GM12878 (cell line): ENCODE measurements around the gene RAC2. TPM values are rescaled to one million over a fixed set of nuclear protein-coding genes. Genes with fewer than 3 reads are reported as not detected.

Experiments used
- ATAC-seq: fragments of 200-7000 bp; cut with Tn5 transposase; 3 replicates; pipeline ENCODE4 v1.9.1; 2020; ENCODE audit warnings: mild to moderate bottlenecking, moderate library complexity
- BruUV-seq: library from RNA; stranded (reverse); fragments of 400-500 nt; replicated peaks from 2 replicates; lab custom pipeline; 2021; lab: Mats Ljungman, UMichigan
- CTCF ChIA-PET: fragments of 300-600 bp; sonication (Branson Sonifier 250); formaldehyde crosslinking; extraction: SDS; loops from one replicate; lab custom pipeline; 2021; ENCODE audit warnings: inconsistent platforms; lab: Yijun Ruan, JAX
- POLR2A ChIA-PET: fragments of 350-600 bp; formaldehyde crosslinking; extraction: SDS; loops from one replicate; lab custom pipeline; 2021; ENCODE audit warnings: inconsistent platforms; lab: Charles Lee
- RAD21 ChIA-PET: fragments of 300-600 bp; sonication (Branson Sonifier 250); formaldehyde crosslinking; loops from one replicate; lab custom pipeline; 2023; ENCODE audit warnings: antibody characterized with exemption; ENCODE audit not compliant: unreplicated experiment; lab: Charles Lee
- SMC1A ChIA-PET: fragments of 300-600 bp; sonication (Branson Sonifier 250); formaldehyde crosslinking; loops from one replicate; lab custom pipeline; 2023; ENCODE audit not compliant: unreplicated experiment, uncharacterized antibody; lab: Charles Lee
- DNase-seq: peaks from one replicate; pipeline ENCODE4 v3.0.0-alpha.2; 2011; ENCODE audit warnings: low read depth, low spot score
- FAIRE-seq: peaks from 3 replicates; lab custom pipeline; 2011; peaks lifted over from hg19 to GRCh38; lab: Jason Lieb, UNC
- H2AFZ ChIP-seq: 2 replicates; pipeline ENCODE4 v1.6.0; 2011; ENCODE audit warnings: low read depth, low read length, control low read depth; ENCODE audit not compliant: control insufficient read depth
- H3K27ac ChIP-seq: 2 replicates; pipeline ENCODE4 v1.5.1; 2011; ENCODE audit warnings: control low read depth; ENCODE audit not compliant: control insufficient read depth, insufficient read depth
- H3K27me3 ChIP-seq, 2 experiments: replicated peaks in 1 of 2; 2 replicates each; pipeline versions ENCODE4 v1.6.0 to v1.6.1; 2011; ENCODE audit warnings: low read length in 1 of 2; ENCODE audit not compliant: control insufficient read depth in 2 of 2, insufficient read depth in 2 of 2
- H3K36me3 ChIP-seq, 2 experiments: 2 replicates each; pipeline ENCODE4 v1.5.1; 2011; ENCODE audit warnings: low read length in 1 of 2; ENCODE audit not compliant: control insufficient read depth in 2 of 2, insufficient read depth in 2 of 2
- H3K4me1 ChIP-seq: 2 replicates; pipeline ENCODE4 v1.6.1; 2011; ENCODE audit warnings: mild to moderate bottlenecking, low read length, moderate library complexity, mixed read lengths; ENCODE audit not compliant: control insufficient read depth, insufficient read depth
- H3K4me2 ChIP-seq: 2 replicates; pipeline ENCODE4 v1.6.0; 2011; ENCODE audit warnings: control low read depth; ENCODE audit not compliant: control insufficient read depth, insufficient read depth
- H3K4me3 ChIP-seq: fragments of 200-600 bp; sonication (generic); 2 replicates; pipeline ENCODE4 v1.5.1; 2016
- H3K79me2 ChIP-seq: 2 replicates; pipeline ENCODE4 v1.6.0; 2011; ENCODE audit warnings: low read length; ENCODE audit not compliant: control insufficient read depth, insufficient read depth
- H3K9ac ChIP-seq: 2 replicates; pipeline ENCODE4 v1.8.0; 2011; ENCODE audit warnings: low read length, control low read depth, mixed read lengths; ENCODE audit not compliant: control insufficient read depth, insufficient read depth
- H3K9me3 ChIP-seq: replicated peaks from 3 replicates; pipeline ENCODE4 v1.5.1; 2011; ENCODE audit warnings: mild to moderate bottlenecking, low read length; ENCODE audit not compliant: control insufficient read depth, insufficient read depth
- H4K20me1 ChIP-seq: 2 replicates; pipeline ENCODE4 v1.6.0; 2011; ENCODE audit not compliant: control insufficient read depth, insufficient read depth
- DPF2 ChIP-seq: fragments of 450-650 bp; IDR thresholded peaks from 2 replicates; pipeline ENCODE4 v1.6.1; 2017; ENCODE audit warnings: mild to moderate bottlenecking
- E4F1 ChIP-seq: fragments of 450-650 bp; IDR thresholded peaks from 2 replicates; pipeline ENCODE4 v1.6.1; 2018; ENCODE audit warnings: borderline replicate concordance, mild to moderate bottlenecking; ENCODE audit not compliant: partially characterized antibody
- IRF4 ChIP-seq: IDR thresholded peaks from 2 replicates; pipeline ENCODE4 v1.6.1; 2011; ENCODE audit warnings: low read depth, low read length
- KDM1A ChIP-seq: fragments of 200-600 bp; sonication (generic); IDR thresholded peaks from 2 replicates; pipeline ENCODE4 v1.6.1; 2016; ENCODE audit warnings: borderline replicate concordance
- MLLT1 ChIP-seq: fragments of 450-650 bp; IDR thresholded peaks from 2 replicates; pipeline ENCODE4 v1.6.1; 2016; ENCODE audit warnings: mild to moderate bottlenecking
- NR2C1 ChIP-seq: fragments of 450-650 bp; IDR thresholded peaks from 2 replicates; pipeline ENCODE4 v1.6.1; 2017; ENCODE audit warnings: antibody characterized with exemption, mild to moderate bottlenecking, moderate library complexity
- RAD21 ChIP-seq: IDR thresholded peaks from 2 replicates; pipeline ENCODE4 v1.6.1; 2011; ENCODE audit warnings: mild to moderate bottlenecking, low read depth, low read length, moderate library complexity; ENCODE audit not compliant: insufficient read depth
- REST ChIP-seq: IDR thresholded peaks from 2 replicates; pipeline ENCODE4 v1.6.1; 2012; ENCODE audit warnings: mild to moderate bottlenecking, low read depth, low read length
- RUNX3 ChIP-seq: IDR thresholded peaks from 2 replicates; pipeline ENCODE4 v1.6.1; 2012; ENCODE audit warnings: low read length, inconsistent platforms
- STAT1 ChIP-seq: fragments of 450-650 bp; conservative IDR thresholded peaks from 2 replicates; pipeline ENCODE4 v1.6.1; 2014; ENCODE audit warnings: antibody characterized with exemption, mild to moderate bottlenecking
- ZBTB4 ChIP-seq: fragments of 450-650 bp; formaldehyde crosslinking; IDR thresholded peaks from 2 replicates; pipeline ENCODE4 v1.4.0; 2022; ENCODE audit warnings: mild to moderate bottlenecking, moderate library complexity
- whole genome bisulfite sequencing: methylation state at CpG from one replicate; pipeline ENCODE4 v1.1.6; 2016; ENCODE audit warnings: low lambda C conversion rate; ENCODE audit not compliant: insufficient replicate concordance, insufficient coverage; ENCODE audit errors: missing lambda C conversion rate; 5-methylcytosine and 5-hydroxymethylcytosine counted together
- in situ Hi-C: fragments of 300-500 bp; cut with MboI; formaldehyde crosslinking; loops from 9 replicates; pipeline ENCODE4 v1.14.3; 2018; ENCODE audit warnings: mixed read lengths
- intact Hi-C: fragments of 100-400 bp; cut with micrococcal nuclease; formaldehyde crosslinking; loops from one replicate; pipeline ENCODE4 v1.14.2; 2022; ENCODE audit not compliant: unreplicated experiment
- polyA plus RNA-seq, 11 experiments: library from polyadenylated mRNA; depleted of rRNA in 4 of 11; unstranded in 6 of 11; stranded (reverse) in 5 of 11; fragments of >200 nt; fragmentation: Nextera tagmentation in 4 of 11; fragmentation: Illumina TruSeq in 1 of 11; extraction: Ambion mirVana in 4 of 11; extraction: Trizol in 1 of 11; gene quantifications; 1 replicate in 1 of 11; 2 replicates in 10 of 11; pipeline versions ENCODE4 v1.2.1 to v1.2.3, GENCODE V29; 2011 to 2016; ENCODE audit warnings: inconsistent platforms in 2 of 11, missing spikeins in 2 of 11, low read depth in 1 of 11
- total RNA-seq, 4 experiments: library from RNA; depleted of rRNA in 3 of 4; stranded (reverse); fragments of >200 nt in 3 of 4; fragmentation: Illumina TruSeq in 1 of 4; extraction: Trizol in 1 of 4; gene quantifications; 2 replicates each; pipeline versions ENCODE4 v1.2.1 to v1.2.3, GENCODE V29; 2013 to 2021

Gene RAC2
- total and polyA plus RNA-seq, 10 of the 15 experiments (the other 5 are each of a cell fraction or from before 2014, with no cell fraction given) = 102 to 386 (median 304) TPM

GRCh38 chr22:37243402-37244113 lies 511 bp downstream of the RAC2 start:
- peak; percentile 9 for ATAC-seq
- BruUV-seq = no TSS peak
- TF ChIP-seq RAD21 (no peak), REST (no peak), ZBTB4 (CRISPR knock-in tag) (no peak), KDM1A (no peak), NR2C1 (no peak), RUNX3 (no peak), STAT1 (0 out of 2 replicates have a peak, but pooled peaks have one; percentile 45), IRF4 (no peak), MLLT1 (no peak), E4F1 (no peak), DPF2 (0 out of 2 replicates have a peak, but pooled peaks have one; percentile 75)

More at GRCh38 chr22:37243402-37244113, 511 bp downstream of the RAC2 start:
- peak overlapping the region; percentile 98 for H3K9ac ChIP-seq
- CTCF ChIA-PET = interaction anchor here (0.6 to 12.8 kb wide), 13 partner anchors 10 to 164 kb away, joined by 3 to 265 read pairs (median 18); partner anchors contain the start of gene IL2RB
- H3K27ac ChIP-seq = peak overlapping the region; percentile 96
- H3K4me1 ChIP-seq = peaks cover 55% of the 10 kb centered on the region
- no peaks in the 10 kb centered on the region for H3K9me3 ChIP-seq
- H3K4me2 ChIP-seq = peak overlapping the region; percentile 73
- SMC1A ChIA-PET = interaction anchor here (0.6 to 10.3 kb wide), 16 partner anchors 11 to 123 kb away, joined by 3 to 165 read pairs (median 8); partner anchors contain the start of gene IL2RB
- intact Hi-C loops (loop anchor here (2.0 to 5.0 kb wide), 2 partner anchors 19 to 81 kb away; no protein-coding TSS in a partner anchor), in situ Hi-C loops (no loop called here)
- under 1% methylated on average over 12 of the region's 12 CpGs for WGBS
- POLR2A ChIA-PET = interaction anchor here (0.6 to 12.5 kb wide), 20 partner anchors 9 to 384 kb away, joined by 3 to 246 read pairs (median 6); partner anchors contain the start of genes CYTH4, IL2RB, MFNG and NCF4
- peak overlapping the region; percentile 91 for H3K4me3 ChIP-seq
- H3K36me3 ChIP-seq = peaks cover 21 to 24% of the 10 kb centered on the region in 2 experiments
- peaks cover 59% of the 10 kb centered on the region for H3K79me2 ChIP-seq
- no peak for FAIRE-seq
- H2AFZ ChIP-seq = peak overlapping the region; percentile 59
- RAD21 ChIA-PET = interaction anchor here (1.6 to 9.8 kb wide), 13 partner anchors 11 to 381 kb away, joined by 5 to 196 read pairs (median 16); partner anchors contain the start of genes CYTH4 and IL2RB
- DNase-seq = no peak
- H3K27me3 ChIP-seq = no peaks in the 10 kb centered on the region
- H4K20me1 ChIP-seq = 0 out of 2 replicates have a peak, but pooled peaks cover 2% of the 10 kb centered on the region
